ENCODE data around the gene KRT2.

The KRT2 gene

DNA sequence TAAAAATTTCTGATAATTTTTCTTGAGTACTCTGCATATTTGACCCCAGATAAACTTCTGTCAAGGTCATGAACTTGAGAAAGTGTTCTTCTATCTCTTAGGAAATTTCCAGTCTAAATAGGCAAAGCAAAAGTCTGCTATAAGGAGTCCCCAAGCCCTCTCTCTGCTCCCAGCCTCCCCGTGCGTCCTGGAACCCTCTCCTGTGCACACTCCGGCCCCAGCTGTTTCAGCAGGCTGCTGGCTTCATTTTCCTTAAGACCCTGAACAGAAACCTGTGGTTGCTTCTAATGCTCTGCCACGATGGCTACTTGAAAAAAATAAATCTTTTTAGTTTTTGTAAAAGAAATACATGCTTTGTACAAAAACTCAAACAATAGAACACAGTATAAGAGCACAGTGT lies 14.7 kb downstream of the KRT2 start:
- DNase-seq (ENCODE audit: low read depth), result no peak

GRCh38 chr12:52636592-52637258 lies 15.3 kb downstream of the KRT2 start:
- DNase-seq (ENCODE audit: low read depth), result no peak

DNA sequence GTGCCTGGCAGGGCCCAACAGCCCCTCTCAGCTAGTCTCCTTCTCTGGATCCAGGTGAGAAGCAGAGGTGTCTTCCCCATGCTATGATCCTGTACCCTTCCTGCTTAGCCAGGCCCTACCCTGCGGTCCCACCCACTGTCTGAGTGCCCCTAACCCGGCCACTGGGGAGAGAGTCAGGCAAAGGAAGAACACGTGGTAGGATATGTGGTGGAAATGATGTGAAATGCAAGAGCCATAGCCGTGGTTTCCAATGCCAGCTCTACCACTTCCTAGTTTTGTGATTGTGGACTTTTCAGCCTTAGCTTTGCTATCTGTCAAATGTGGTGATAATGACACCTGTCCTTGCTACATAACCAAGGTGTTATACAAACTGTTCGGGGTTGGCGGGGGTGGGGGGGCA lies 15.8 kb downstream of the KRT2 start:
- DNase-seq (ENCODE audit: low read depth), result no peak

DNA sequence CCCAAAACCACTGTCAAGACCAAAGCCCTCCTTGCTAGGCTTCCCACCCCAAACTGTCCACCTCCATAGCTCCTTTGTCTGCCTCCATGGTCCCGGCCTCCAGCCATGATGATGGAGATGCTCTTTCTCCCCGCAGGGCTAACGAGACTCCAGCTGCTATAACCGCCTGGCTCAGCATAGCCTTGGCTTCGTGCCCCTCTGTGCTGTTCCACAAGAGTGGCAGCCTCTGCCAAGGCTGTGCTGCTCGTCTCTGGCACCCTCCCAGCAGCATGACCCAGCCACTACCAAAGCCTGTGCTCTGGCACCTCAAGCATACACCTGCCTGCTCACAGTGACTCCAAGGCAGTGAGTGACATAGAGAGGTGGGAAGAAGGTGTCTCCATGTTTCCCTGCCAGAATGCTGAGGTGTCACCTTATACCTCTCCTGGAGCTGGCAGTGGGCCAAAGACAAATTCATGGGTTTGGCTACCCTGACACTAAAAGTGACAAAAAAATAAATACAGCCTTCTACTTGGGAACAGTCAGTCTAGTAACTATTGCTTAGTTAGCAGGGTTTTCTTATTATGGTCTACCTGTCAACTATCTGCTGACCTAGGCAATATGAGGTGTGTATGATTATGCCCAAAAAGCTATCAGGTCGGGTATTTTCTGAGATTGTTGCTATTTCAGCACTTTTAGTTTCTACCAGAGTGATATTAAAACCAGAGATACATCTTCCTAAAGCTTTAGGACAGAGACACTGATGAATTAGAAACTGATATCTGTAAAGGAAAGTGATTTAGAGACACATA lies 17.6 kb downstream of the KRT2 start:
- no peak for DNase-seq (ENCODE audit: low read depth)

GRCh38 chr12:52633383-52633782 lies 18.6 kb downstream of the KRT2 start:
- no peak for DNase-seq (ENCODE audit: low read depth)

DNA sequence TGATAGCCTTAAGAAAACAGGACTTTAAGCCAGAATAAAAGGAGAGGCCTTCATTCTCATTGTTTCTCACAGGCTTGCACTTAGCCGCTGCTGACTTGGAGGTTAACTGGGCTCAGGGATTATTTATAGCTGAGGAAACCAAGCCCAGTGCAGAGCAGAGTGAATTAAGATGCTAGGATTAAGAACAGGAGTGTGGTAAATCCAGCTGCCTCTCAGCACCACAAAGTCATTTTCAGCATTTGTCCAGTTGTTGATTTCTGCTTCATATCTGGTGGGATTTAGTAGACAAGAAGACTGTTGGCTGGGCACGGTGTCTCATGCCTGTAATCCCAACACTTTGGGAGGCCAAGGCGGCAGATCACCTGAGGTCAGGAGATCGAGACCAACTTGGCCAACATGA lies 19.4 kb downstream of the KRT2 start:
- no peak for DNase-seq (ENCODE audit: low read depth)

- no peak for DNase-seq (ENCODE audit: low read depth)
These were observed 20.1 kb downstream of the KRT2 start for GRCh38 chr12:52631676-52632459.

- DNase-seq (ENCODE audit: low read depth), result no peak
These were observed 20.7 kb downstream of the KRT2 start for GRCh38 chr12:52631264-52631663.

DNA sequence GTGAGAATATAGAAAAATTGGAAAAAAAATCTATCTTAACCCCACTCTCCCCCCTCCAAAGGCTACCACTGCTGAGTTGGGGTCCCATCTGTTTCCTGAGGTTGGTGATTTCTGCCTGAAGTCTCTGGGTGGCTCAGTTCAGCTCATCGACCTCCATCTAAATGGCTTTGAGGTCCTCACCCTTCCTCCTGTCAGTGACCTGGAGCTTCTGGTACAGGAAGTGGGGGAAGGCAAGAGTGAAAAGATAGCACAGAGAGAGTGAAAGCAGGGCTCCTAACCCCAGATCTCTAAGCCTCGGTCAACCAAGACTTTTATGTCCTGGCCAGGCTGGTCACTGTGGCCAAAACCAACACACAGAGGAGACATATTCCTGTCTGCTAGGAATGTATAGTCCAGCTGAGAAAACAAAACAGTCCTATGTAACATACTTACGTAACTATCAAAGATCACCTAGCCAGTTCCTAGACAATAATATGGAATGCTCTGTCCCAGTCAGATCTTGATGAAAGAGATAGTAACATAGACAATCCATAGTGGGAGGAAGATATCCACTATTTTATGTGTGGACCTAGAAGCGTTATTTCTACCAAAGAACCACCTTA lies 21.3 kb downstream of the KRT2 start:
- no peak for DNase-seq (ENCODE audit: low read depth)

- no peak for DNase-seq (ENCODE audit: low read depth)
These were observed 22.0 kb downstream of the KRT2 start for GRCh38 chr12:52630008-52630500.

DNA sequence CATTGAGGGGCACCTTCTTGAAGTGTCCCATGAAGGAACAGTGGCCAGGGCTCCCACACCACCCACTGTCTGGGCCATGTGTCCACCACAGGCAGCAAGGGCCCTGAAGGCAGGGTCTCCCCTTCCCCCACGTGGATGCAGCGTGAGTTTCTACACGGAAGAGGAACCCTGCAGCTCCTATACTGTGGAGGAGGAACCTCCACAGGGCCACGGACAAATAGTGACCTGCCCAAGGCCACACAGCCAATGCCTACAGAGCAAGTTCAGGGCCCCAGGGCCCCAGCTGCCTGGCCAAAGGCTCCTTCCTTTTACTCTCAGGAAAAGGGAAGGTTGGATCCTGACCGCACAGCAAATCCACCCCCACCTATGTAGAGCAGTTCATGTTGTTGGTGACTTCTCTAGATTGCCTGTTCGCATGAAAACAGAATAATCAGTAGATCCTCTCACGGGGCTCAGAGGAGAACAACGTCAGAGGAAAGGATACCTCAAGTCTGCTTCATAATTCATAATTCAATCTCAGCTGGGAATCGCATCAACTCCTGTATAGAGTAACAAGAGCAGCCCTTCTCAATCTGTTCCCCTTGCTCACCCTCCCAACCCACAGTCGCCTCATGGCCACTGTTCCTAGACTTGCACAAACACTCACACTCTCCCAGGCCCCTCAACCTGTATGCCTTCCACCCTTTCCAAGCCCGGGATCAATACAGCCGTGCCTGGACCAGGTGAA lies 22.6 kb downstream of the KRT2 start:
- no peak for DNase-seq (ENCODE audit: low read depth)

DNA sequence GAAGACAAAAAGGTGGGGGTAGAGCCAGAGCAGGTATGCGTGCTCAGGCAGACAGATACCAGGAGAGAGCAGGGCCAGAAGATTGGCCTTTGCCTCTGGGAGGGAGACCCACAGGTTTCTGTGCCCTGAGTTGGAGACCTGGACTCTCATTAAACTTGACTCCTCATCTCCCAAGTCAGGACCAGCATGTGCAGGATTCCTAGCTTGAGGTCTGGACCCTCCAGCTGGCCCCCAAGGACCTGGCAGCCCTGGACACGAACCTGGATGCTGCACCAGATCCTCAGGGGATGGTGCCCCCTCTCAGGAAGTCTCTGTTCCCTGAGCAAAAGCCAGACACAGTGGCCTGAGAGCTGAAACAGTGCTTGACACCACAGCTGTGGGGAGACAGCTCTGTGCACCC lies 23.2 kb downstream of the KRT2 start:
- no peak for DNase-seq (ENCODE audit: low read depth)

- no peak for DNase-seq (ENCODE audit: low read depth)
These were observed 23.9 kb downstream of the KRT2 start for GRCh38 chr12:52628111-52628507.

- DNase-seq (ENCODE audit: low read depth), result no peak
These were observed 24.5 kb downstream of the KRT2 start for GRCh38 chr12:52627395-52628110.

- no peak for DNase-seq (ENCODE audit: low read depth)
These were observed 29.7 kb downstream of the KRT2 start for GRCh38 chr12:52622349-52622748.

DNA sequence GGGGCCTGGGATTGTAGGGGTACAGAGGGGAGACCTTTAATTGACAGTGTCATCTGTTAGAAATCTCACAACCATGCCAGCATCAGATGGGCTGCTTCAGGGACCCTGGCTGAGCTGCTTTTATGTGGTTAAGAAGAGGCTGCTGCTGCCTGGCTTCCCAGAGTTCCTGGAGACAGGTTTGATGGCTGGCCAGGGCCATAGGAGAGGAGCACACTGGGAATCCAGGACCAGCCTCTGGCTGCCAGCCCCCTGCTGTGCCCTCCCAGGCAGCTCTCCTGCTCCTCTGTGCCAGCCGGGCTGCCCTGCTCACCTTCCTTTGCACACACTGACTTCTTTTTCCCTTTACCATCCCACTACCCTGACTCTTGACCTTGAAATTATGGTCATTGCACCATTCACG lies 33.1 kb downstream of the KRT2 start:
- no peak for DNase-seq (ENCODE audit: low read depth)

GRCh38 chr12:52618216-52618615 lies 33.8 kb downstream of the KRT2 start, which contains the start of gene KRT73:
Gene KRT73 (minus strand): TSS chr12:52618559. CDS start chr12:52618524, 35 bp downstream.
- no peak for DNase-seq (ENCODE audit: low read depth)

DNA sequence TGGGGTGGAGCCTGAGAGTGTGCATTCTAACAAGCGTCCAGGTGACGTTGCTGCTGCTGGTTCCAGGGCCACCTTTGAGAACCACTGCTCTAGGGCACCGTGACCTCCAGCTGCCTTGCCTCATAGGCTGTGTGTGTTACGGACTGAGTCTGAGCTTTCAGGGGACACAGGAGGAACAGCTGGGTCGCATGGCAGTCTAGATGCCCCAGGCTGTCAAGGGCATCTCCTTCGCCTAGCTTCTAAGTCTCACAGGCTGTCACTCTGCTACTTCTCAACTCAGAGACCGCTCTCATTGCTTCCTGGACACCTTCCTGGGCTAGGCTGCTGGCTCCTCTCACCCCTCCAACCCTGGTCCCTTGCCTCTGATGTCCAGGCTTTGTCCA lies 34.6 kb downstream of the KRT2 start:
- no peak for DNase-seq (ENCODE audit: low read depth)

GRCh38 chr12:52616680-52617402 lies 35.2 kb downstream of the KRT2 start:
- DNase-seq (ENCODE audit: low read depth), result no peak

- DNase-seq (ENCODE audit: low read depth), result no peak
These were observed 36.1 kb downstream of the KRT2 start for GRCh38 chr12:52615912-52616311.
